ENCODE data around the gene TRMO.
"Not testable (repeated sequence)": the region's sequence is repeated elsewhere in the genome, so short reads cannot be mapped to it uniquely, and the experiment has no call there.

TRMO gene

GRCh38 chr9:97962575-97962974 is 40.3 kb upstream of the TRMO start:
- no peak for DNase-seq (ENCODE audit: low read depth)
- TF ChIP-seq MAX (IDR thresholded peaks at IDR 0.05; ENCODE audit: low read depth, low read length) (no peak), MYC (IDR thresholded peaks at IDR 0.05; ENCODE audit: low read depth, low read length) (no peak), POLR2A (IDR thresholded peaks at IDR 0.05; ENCODE audit: extremely low read depth, insufficient read length) (no peak), CTCF (IDR thresholded peaks at IDR 0.05; ENCODE audit: low read depth, low read length) (no peak)
- no peak overlapping the region for H3K4me3 ChIP-seq (ENCODE audit: low read depth, low read length)

GRCh38 chr9:97962136-97962535 is 39.8 kb upstream of the TRMO start:
- TF ChIP-seq MYC (IDR thresholded peaks at IDR 0.05; ENCODE audit: low read depth, low read length), result no peak
- no peak for TF ChIP-seq MAX (IDR thresholded peaks at IDR 0.05; ENCODE audit: low read depth, low read length)
- no peak for TF ChIP-seq CTCF (IDR thresholded peaks at IDR 0.05; ENCODE audit: low read depth, low read length)
- TF ChIP-seq POLR2A (IDR thresholded peaks at IDR 0.05; ENCODE audit: extremely low read depth, insufficient read length), result no peak
- DNase-seq (ENCODE audit: low read depth), result no peak
- H3K4me3 ChIP-seq (ENCODE audit: low read depth, low read length), result no peak overlapping the region

GRCh38 chr9:97961361-97961760 is 39.1 kb upstream of the TRMO start:
- no peak for DNase-seq (ENCODE audit: low read depth)
- H3K4me3 ChIP-seq (ENCODE audit: low read depth, low read length), result no peak overlapping the region
- TF ChIP-seq MAX (IDR thresholded peaks at IDR 0.05; ENCODE audit: low read depth, low read length) (no peak), CTCF (IDR thresholded peaks at IDR 0.05; ENCODE audit: low read depth, low read length) (no peak), MYC (IDR thresholded peaks at IDR 0.05; ENCODE audit: low read depth, low read length) (no peak), POLR2A (IDR thresholded peaks at IDR 0.05; ENCODE audit: extremely low read depth, insufficient read length) (no peak)

- not testable (repeated sequence) for H3K4me3 ChIP-seq (ENCODE audit: low read depth, low read length); DNase-seq (ENCODE audit: low read depth)
Measured at GRCh38 chr9:97960678-97961328, 38.5 kb upstream of the TRMO start.

GRCh38 chr9:97959585-97959984 is 37.3 kb upstream of the TRMO start:
- no peak overlapping the region for H3K4me3 ChIP-seq (ENCODE audit: low read depth, low read length)
- no peak for DNase-seq (ENCODE audit: low read depth)
- TF ChIP-seq MAX (IDR thresholded peaks at IDR 0.05; ENCODE audit: low read depth, low read length), result no peak
- TF ChIP-seq POLR2A (IDR thresholded peaks at IDR 0.05; ENCODE audit: extremely low read depth, insufficient read length), result no peak
- no peak for TF ChIP-seq MYC (IDR thresholded peaks at IDR 0.05; ENCODE audit: low read depth, low read length)
- no peak for TF ChIP-seq CTCF (IDR thresholded peaks at IDR 0.05; ENCODE audit: low read depth, low read length)

GRCh38 chr9:97958812-97959511 is 36.7 kb upstream of the TRMO start:
- DNase-seq (ENCODE audit: low read depth), result no peak
- TF ChIP-seq POLR2A (IDR thresholded peaks at IDR 0.05; ENCODE audit: extremely low read depth, insufficient read length) (no peak), MYC (IDR thresholded peaks at IDR 0.05; ENCODE audit: low read depth, low read length) (no peak), CTCF (IDR thresholded peaks at IDR 0.05; ENCODE audit: low read depth, low read length) (no peak), MAX (IDR thresholded peaks at IDR 0.05; ENCODE audit: low read depth, low read length) (no peak)
- H3K4me3 ChIP-seq (ENCODE audit: low read depth, low read length), result no peak overlapping the region
